Aorta (tissue), 5 donors: ENCODE data around the gene DMAP1. TPM values are rescaled to one million over a fixed set of nuclear protein-coding genes. Genes with fewer than 3 reads are reported as not detected.

Experiments
- ATAC-seq: fragments of 200-7000 bp; cut with Tn5 transposase; one replicate; pipeline ENCODE4 v1.9.1; 2022; ENCODE audit warnings: moderate library complexity; ENCODE audit not compliant: low FRiP score
- DNase-seq, 2 donors: peaks; one replicate each; pipeline ENCODE4 v3.0.0-alpha.2; 2020
- H3K27ac ChIP-seq, 2 donors: one replicate each; pipeline ENCODE4 v1.5.1; 2013; ENCODE audit warnings: low read length in 2 of 2, mild to moderate bottlenecking in 2 of 2, moderate library complexity in 2 of 2, control low read depth in 1 of 2, inconsistent platforms in 1 of 2, low read depth in 1 of 2
- H3K27me3 ChIP-seq, 2 donors: one replicate each; pipeline ENCODE4 v1.6.1; 2013; ENCODE audit warnings: control low read depth in 1 of 2, low read length in 1 of 2, mild to moderate bottlenecking in 1 of 2, moderate library complexity in 1 of 2; ENCODE audit not compliant: insufficient read depth in 2 of 2, control insufficient read depth in 1 of 2
- H3K36me3 ChIP-seq, 2 donors: one replicate each; pipeline ENCODE4 v1.6.1; 2013; ENCODE audit warnings: control low read depth in 1 of 2, low read length in 1 of 2, mild to moderate bottlenecking in 1 of 2; ENCODE audit not compliant: insufficient read depth in 2 of 2, control insufficient read depth in 1 of 2
- H3K4me1 ChIP-seq, 2 donors: one replicate each; pipeline ENCODE4 v1.6.1; 2013; ENCODE audit warnings: low read length in 2 of 2, control low read depth in 1 of 2, mild to moderate bottlenecking in 1 of 2, moderate library complexity in 1 of 2; ENCODE audit not compliant: insufficient read depth in 2 of 2, control insufficient read depth in 1 of 2
- H3K4me3 ChIP-seq, 2 donors: one replicate each; pipeline ENCODE4 v1.5.1; 2013; ENCODE audit warnings: low read length in 2 of 2, control low read depth in 1 of 2, mild to moderate bottlenecking in 1 of 2
- H3K9me3 ChIP-seq: one replicate; pipeline ENCODE4 v1.6.1; 2013; ENCODE audit warnings: mild to moderate bottlenecking, low read length; ENCODE audit not compliant: control insufficient read depth
- WGBS, 2 donors: extraction: QIAGEN DNeasy Blood & Tissue Kit; methylation state at CpG; one replicate each; pipeline ENCODE4 v1.1.7; 2013; 5-methylcytosine and 5-hydroxymethylcytosine counted together
- intact Hi-C, 2 donors: fragments of 100-400 bp; cut with DNase I; formaldehyde crosslinking; loops; one replicate each; pipeline versions ENCODE4 v1.14.2 to v1.15.0; 2022
- polyA plus RNA-seq, 2 donors: library from polyadenylated mRNA; stranded (reverse); fragments of 200-250 nt; gene quantifications; one replicate each; pipeline ENCODE4 v1.2.3, GENCODE V29; 2013
- total RNA-seq, 2 donors: library from RNA; stranded (reverse); fragmentation: NEBNext Ultra II Directional; extraction: Animal tissue kit (Norgen Biotek cat#: 25700); gene quantifications; one replicate each; pipeline ENCODE4 v1.2.1, GENCODE V29; 2021
- donor health status: healthy with polysubstance abuse.
- donor health status: Bipolar disorder and iron deficiency.
- donor health status: DM: no; HTN: no; CAD: no.
- donor health status: DM: no; HTN: no; CAD: no.
- donor health status: DM: yes; HTN: yes; CAD: no.

The DMAP1 gene
- total and polyA plus RNA-seq, 4 donors: 21.8 to 134 (median 33.3) TPM

GRCh38 chr1:44235808-44236207 is 22.5 kb downstream of the DMAP1 start:
- 92 to 95% methylated on average over 5 of the region's 5 CpGs for WGBS, 2 donors
- intact Hi-C loops: no loop called here

GRCh38 chr1:44236490-44237272 is 23.4 kb downstream of the DMAP1 start:
- no peak overlapping the region for H3K27ac ChIP-seq
- DNase-seq (peak in 1 of 2 donors; percentile 48), ATAC-seq (no peak)
- WGBS, 2 donors: 94% methylated on average over 7 to 8 of the region's 8 CpGs
- H3K4me1 ChIP-seq: no peaks in the 10 kb centered on the region
- no peaks in the 10 kb centered on the region for H3K36me3 ChIP-seq
- no peaks in the 10 kb centered on the region for H3K27me3 ChIP-seq
- no peak overlapping the region for H3K4me3 ChIP-seq
- no peaks in the 10 kb centered on the region for H3K9me3 ChIP-seq
- intact Hi-C loops: no loop called here

More at GRCh38 chr1:44235808-44236207, 22.5 kb downstream of the DMAP1 start:
- Histone ChIP-seq H3K36me3 (no peaks in the 10 kb centered on the region), H3K27me3 (no peaks in the 10 kb centered on the region), H3K4me3 (no peak overlapping the region), H3K9me3 (no peaks in the 10 kb centered on the region), H3K27ac (no peak overlapping the region), H3K4me1 (no peaks in the 10 kb centered on the region)
- no peak for ATAC-seq
- no peak for DNase-seq

GRCh38 chr1:44237721-44238457 is 24.6 kb downstream of the DMAP1 start:
- H3K4me1 ChIP-seq: no peaks in the 10 kb centered on the region
- H3K27me3 ChIP-seq: no peaks in the 10 kb centered on the region
- no peaks in the 10 kb centered on the region for H3K36me3 ChIP-seq
- ATAC-seq: peak; percentile 82
- H3K4me3 ChIP-seq: no peak overlapping the region
- intact Hi-C loops: no loop called here
- H3K27ac ChIP-seq: no peak overlapping the region
- DNase-seq: peak; percentile 66 to 87
- WGBS, 2 donors: 33 to 40% methylated on average over 33 of the region's 33 CpGs
- no peaks in the 10 kb centered on the region for H3K9me3 ChIP-seq

DNA sequence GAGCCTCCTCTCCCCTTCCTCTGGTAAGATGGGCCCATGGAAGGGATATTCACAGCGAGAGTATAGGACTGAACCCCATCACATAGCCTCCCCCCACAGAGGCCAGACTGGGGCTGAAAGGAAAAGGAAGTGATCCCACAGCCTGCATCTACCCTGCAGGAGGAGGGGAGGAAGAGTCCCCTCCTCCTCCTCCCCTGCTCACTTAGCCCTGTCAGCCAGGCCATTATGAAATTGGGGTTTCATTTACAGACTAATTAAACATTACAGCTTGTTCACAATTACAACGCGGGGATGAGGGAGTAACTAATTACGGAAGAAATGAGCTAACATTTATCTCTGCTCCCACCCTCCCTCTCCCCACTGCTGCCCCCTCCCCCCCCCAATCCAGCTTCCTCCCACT is 25.4 kb downstream of the DMAP1 start:
- H3K4me1 ChIP-seq: no peaks in the 10 kb centered on the region
- WGBS, 2 donors: 86 to 91% methylated on average over 4 of the region's 4 CpGs
- no peaks in the 10 kb centered on the region for H3K36me3 ChIP-seq
- H3K4me3 ChIP-seq: no peak overlapping the region
- DNase-seq (no peak), ATAC-seq (no peak)
- no peaks in the 10 kb centered on the region for H3K9me3 ChIP-seq
- intact Hi-C loops: no loop called here
- no peak overlapping the region for H3K27ac ChIP-seq
- H3K27me3 ChIP-seq: no peaks in the 10 kb centered on the region

- no peaks in the 10 kb centered on the region for H3K9me3 ChIP-seq
- no peaks in the 10 kb centered on the region for H3K27me3 ChIP-seq
- no peaks in the 10 kb centered on the region for H3K4me1 ChIP-seq
- no peaks in the 10 kb centered on the region for H3K36me3 ChIP-seq
- WGBS, 2 donors: 40% methylated on average over 8 of the region's 8 CpGs
- H3K4me3 ChIP-seq: no peak overlapping the region
- intact Hi-C loops: no loop called here
- DNase-seq (peak in 1 of 2 donors; percentile 86), ATAC-seq (peak; percentile 39)
- H3K27ac ChIP-seq: peak overlapping the region; percentile 18 to 67
Measured at GRCh38 chr1:44239331-44239960, 26.2 kb downstream of the DMAP1 start.

GRCh38 chr1:44239961-44240371 is 26.7 kb downstream of the DMAP1 start:
- 46 to 62% methylated on average over 3 of the region's 3 CpGs for WGBS, 2 donors
- H3K4me1 ChIP-seq: no peaks in the 10 kb centered on the region
- no peaks in the 10 kb centered on the region for H3K9me3 ChIP-seq
- peak; percentile 60 for ATAC-seq
- DNase-seq: no peak
- no peak overlapping the region for H3K4me3 ChIP-seq
- H3K27me3 ChIP-seq: no peaks in the 10 kb centered on the region
- no peaks in the 10 kb centered on the region for H3K36me3 ChIP-seq
- H3K27ac ChIP-seq: peak overlapping the region; percentile 18 to 67
- intact Hi-C loops: no loop called here

GRCh38 chr1:44240802-44241671 is 27.8 kb downstream of the DMAP1 start:
- Histone ChIP-seq H3K27me3 (no peaks in the 10 kb centered on the region), H3K36me3 (no peaks in the 10 kb centered on the region), H3K9me3 (no peaks in the 10 kb centered on the region), H3K4me1 (no peaks in the 10 kb centered on the region), H3K27ac (peak overlapping the region in 1 of 2 donors; percentile 67), H3K4me3 (no peak overlapping the region)
- DNase-seq: no peak
- no peak for ATAC-seq
- intact Hi-C loops: no loop called here
- WGBS, 2 donors: 85 to 88% methylated on average over 9 of the region's 9 CpGs

DNA sequence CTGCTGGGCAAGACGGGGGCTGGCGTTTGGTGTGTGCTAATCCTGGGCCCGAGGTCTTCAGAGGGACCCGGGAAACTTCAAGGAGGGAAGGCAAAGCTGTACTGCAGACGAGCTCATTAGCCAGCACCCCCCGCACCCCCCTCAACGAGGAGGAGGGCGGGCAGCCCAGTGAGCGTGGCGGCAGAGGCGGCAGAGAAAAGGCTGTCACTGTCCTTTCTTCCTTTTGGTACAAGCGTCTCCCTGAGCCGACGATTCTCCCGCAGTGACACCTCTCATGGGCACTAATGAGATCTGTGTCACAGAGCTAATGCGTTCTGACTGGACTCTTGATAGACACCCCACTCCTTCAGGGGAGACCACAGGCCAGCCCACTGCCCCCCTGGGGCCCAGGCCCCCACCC is 29.5 kb downstream of the DMAP1 start:
- peak in 1 of 2 donors; percentile 55 for DNase-seq
- ATAC-seq: no peak
- H3K4me1 ChIP-seq: no peaks in the 10 kb centered on the region
- no peak overlapping the region for H3K4me3 ChIP-seq
- intact Hi-C loops: no loop called here
- H3K27ac ChIP-seq: no peak overlapping the region
- WGBS, 2 donors: 77 to 84% methylated on average over 16 of the region's 16 CpGs
- no peaks in the 10 kb centered on the region for H3K27me3 ChIP-seq
- H3K36me3 ChIP-seq: no peaks in the 10 kb centered on the region
- H3K9me3 ChIP-seq: no peaks in the 10 kb centered on the region
